ENCODE results near the gene TRIM45. TPM values are rescaled to one million over a fixed set of nuclear protein-coding genes. Genes with fewer than 3 reads are reported as not detected.
A peak's percentile ranks its signal among the peaks of the same experiment; 100 is the strongest.

The TRIM45 gene
- polyA plus RNA-seq, 1 of the 3 experiments (the other 2 are of a cell fraction) = 7.4 TPM

- Histone ChIP-seq H3K27ac (ENCODE audit: low read depth in 2 of 2, low read length in 1 of 2) (peak overlapping the region in 1 of 2 experiments; percentile 98; a peak in 2 of 4 replicates), H3K4me1 (ENCODE audit: control insufficient read depth in 1 of 2, insufficient read depth in 2 of 2, low read depth in 1 of 2, low read length in 1 of 2) (peaks cover 6 to 42% of the 10 kb centered on the region in 2 experiments)
- POLR2A ChIA-PET = no interaction called here
Observed at GRCh38 chr1:117098287-117098890, 23.2 kb downstream of the TRIM45 start.

GRCh38 chr1:117097443-117097842 is 24.1 kb downstream of the TRIM45 start:
- H3K4me3 ChIP-seq (ENCODE audit: low read depth in 2 of 2, low read length in 1 of 2) = no peak overlapping the region
- DNase-seq = no peak
- peaks cover 33% of the 10 kb centered on the region for H3F3A ChIP-seq (replicated peaks; ENCODE audit: insufficient read depth)
- no peaks in the 10 kb centered on the region for H3K79me2 ChIP-seq (ENCODE audit: insufficient read depth)
- no peaks in the 10 kb centered on the region for H4K20me1 ChIP-seq (ENCODE audit: insufficient read depth)
- TF ChIP-seq RXRA (IDR thresholded peaks at IDR 0.05; ENCODE audit: borderline replicate concordance, low read depth) = no peak
- TF ChIP-seq MEF2A (IDR thresholded peaks at IDR 0.05; ENCODE audit: borderline replicate concordance, low read depth) = no peak
- WGBS (ENCODE audit: low lambda C conversion rate) = 63% methylated on average over 4 of the region's 4 CpGs
- H3K4me1 ChIP-seq (ENCODE audit: control insufficient read depth in 1 of 2, insufficient read depth in 2 of 2, low read depth in 1 of 2, low read length in 1 of 2) = peaks cover 6 to 49% of the 10 kb centered on the region in 2 experiments
- no peaks in the 10 kb centered on the region for H3K9me2 ChIP-seq
- H3K27me3 ChIP-seq (ENCODE audit: insufficient read depth) = no peaks in the 10 kb centered on the region
- ChIA-PET POLR2A (no interaction called here), CTCF (interaction anchor here (1.1 to 1.6 kb wide), 3 partner anchors 25 to 30 kb away, joined by 3 to 5 read pairs (median 3); no protein-coding TSS in a partner anchor)
- H3K9me3 ChIP-seq = no peaks in the 10 kb centered on the region
- H3K9ac ChIP-seq = peak overlapping the region; percentile 49; the same call in 1 of the 2 replicates
- peak overlapping the region in 1 of 2 experiments; percentile 98; a peak in 2 of 4 replicates for H3K27ac ChIP-seq (ENCODE audit: low read depth in 2 of 2, low read length in 1 of 2)
- H2AFZ ChIP-seq (ENCODE audit: low read depth) = no peak overlapping the region
- peaks cover 27 to 35% of the 10 kb centered on the region in 2 experiments for H3K36me3 ChIP-seq (replicated peaks in 1 of 2; ENCODE audit: control insufficient read depth in 1 of 2, insufficient read depth in 2 of 2, low read length in 1 of 2)
- H3K4me2 ChIP-seq = peak overlapping the region; percentile 41; the same call in 1 of the 2 replicates

More at GRCh38 chr1:117098287-117098890, 23.2 kb downstream of the TRIM45 start:
- peaks cover 28% of the 10 kb centered on the region for H3F3A ChIP-seq (replicated peaks; ENCODE audit: insufficient read depth)
- H3K9me3 ChIP-seq = no peaks in the 10 kb centered on the region
- peaks cover 33 to 40% of the 10 kb centered on the region in 2 experiments for H3K36me3 ChIP-seq (replicated peaks in 1 of 2; ENCODE audit: control insufficient read depth in 1 of 2, insufficient read depth in 2 of 2, low read length in 1 of 2)
- H3K4me2 ChIP-seq = no peak overlapping the region
- CTCF ChIA-PET = interaction anchor here (0.6 to 1.7 kb wide), 4 partner anchors 22 to 1910 kb away, joined by 3 to 8 read pairs (median 4); no protein-coding TSS in a partner anchor
- no peaks in the 10 kb centered on the region for H3K27me3 ChIP-seq (ENCODE audit: insufficient read depth)
- H3K79me2 ChIP-seq (ENCODE audit: insufficient read depth) = no peaks in the 10 kb centered on the region
- TF ChIP-seq MAX (IDR thresholded peaks at IDR 0.05; ENCODE audit: low read depth) = no peak
- WGBS (ENCODE audit: low lambda C conversion rate) = 85% methylated on average over 4 of the region's 4 CpGs
- H3K9me2 ChIP-seq = no peaks in the 10 kb centered on the region
- H3K4me3 ChIP-seq (ENCODE audit: low read depth in 2 of 2, low read length in 1 of 2) = no peak overlapping the region
- no peaks in the 10 kb centered on the region for H4K20me1 ChIP-seq (ENCODE audit: insufficient read depth)
- H2AFZ ChIP-seq (ENCODE audit: low read depth) = no peak overlapping the region
- DNase-seq = no peak
- H3K9ac ChIP-seq = no peak overlapping the region

- peak overlapping the region in 1 of 2 experiments; percentile 98; a peak in 2 of 4 replicates for H3K27ac ChIP-seq (ENCODE audit: low read depth in 2 of 2, low read length in 1 of 2)
- H3K9me2 ChIP-seq = no peaks in the 10 kb centered on the region
- H3K79me2 ChIP-seq (ENCODE audit: insufficient read depth) = no peaks in the 10 kb centered on the region
- H3K36me3 ChIP-seq (replicated peaks in 1 of 2; ENCODE audit: control insufficient read depth in 1 of 2, insufficient read depth in 2 of 2, low read length in 1 of 2) = peaks cover 24 to 31% of the 10 kb centered on the region in 2 experiments
- no peaks in the 10 kb centered on the region for H3K9me3 ChIP-seq
- no peak overlapping the region for H2AFZ ChIP-seq (ENCODE audit: low read depth)
- ChIA-PET POLR2A (no interaction called here), CTCF (interaction anchor here (1.1 to 1.6 kb wide), 4 partner anchors 26 to 32 kb away, joined by 3 to 5 read pairs (median 4); no protein-coding TSS in a partner anchor)
- peak overlapping the region; percentile 41; the same call in 1 of the 2 replicates for H3K4me2 ChIP-seq
- peaks cover 38% of the 10 kb centered on the region for H3F3A ChIP-seq (replicated peaks; ENCODE audit: insufficient read depth)
- peak overlapping the region; percentile 49; the same call in 1 of the 2 replicates for H3K9ac ChIP-seq
- H3K27me3 ChIP-seq (ENCODE audit: insufficient read depth) = no peaks in the 10 kb centered on the region
- DNase-seq = no peak
- H3K4me1 ChIP-seq (ENCODE audit: control insufficient read depth in 1 of 2, insufficient read depth in 2 of 2, low read depth in 1 of 2, low read length in 1 of 2) = peaks cover 6 to 53% of the 10 kb centered on the region in 2 experiments
- H3K4me3 ChIP-seq (ENCODE audit: low read depth in 2 of 2, low read length in 1 of 2) = no peak overlapping the region
- no peaks in the 10 kb centered on the region for H4K20me1 ChIP-seq (ENCODE audit: insufficient read depth)
- TF ChIP-seq MAX (IDR thresholded peaks at IDR 0.05; ENCODE audit: low read depth) = no peak
- peak; percentile 13; the same call in 1 of the 2 replicates for TF ChIP-seq NFIC (IDR thresholded peaks at IDR 0.05; ENCODE audit: borderline replicate concordance)
- 86% methylated on average over 3 of the region's 3 CpGs for WGBS (ENCODE audit: low lambda C conversion rate)
Observed at GRCh38 chr1:117096951-117097408, 24.6 kb downstream of the TRIM45 start.

All from SK-N-SH (cell line).